Posterior vena cava (tissue), 2 donors: Measurements from ENCODE around the gene WDR13. TPM values are rescaled to one million over a fixed set of nuclear protein-coding genes. Genes with fewer than 3 reads are reported as not detected.
"Not testable (repeated sequence)": the region's sequence is repeated elsewhere in the genome, so short reads cannot be mapped to it uniquely, and the experiment has no call there.

Experiments used
- DNase-seq: peaks from one replicate; pipeline ENCODE4 v3.0.0-alpha.2; 2020; ENCODE audit warnings: low spot score
- intact Hi-C, 2 donors: fragments of 100-400 bp; cut with DNase I; formaldehyde crosslinking; loops; one replicate each; pipeline versions ENCODE4 v1.14.1 to v1.14.2; 2022 to 2023
- total RNA-seq, 2 donors: library from RNA; stranded (reverse); fragmentation: NEBNext Ultra II Directional; extraction: Animal tissue kit (Norgen Biotek cat#: 25700); gene quantifications; one replicate each; pipeline ENCODE4 v1.2.1, GENCODE V29; 2021
- donor health status: DM: yes; HTN: yes; CAD: no.
- donor health status: DM: yes; HTN: yes; CAD: no.

Gene WDR13
- total RNA-seq, 2 donors from 2014 or later: 83.5 to 87.4 TPM

- intact Hi-C loops: no loop called here
- DNase-seq: no peak
These were observed 39.0 kb downstream of the WDR13 start for GRCh38 chrX:48636301-48636700.

GRCh38 chrX:48636776-48637175, 39.5 kb downstream of the WDR13 start:
- no peak for DNase-seq
- intact Hi-C loops: no loop called here

GRCh38 chrX:48645669-48646068, 48.4 kb downstream of the WDR13 start:
- intact Hi-C loops: no loop called here
- no peak for DNase-seq

- intact Hi-C loops: no loop called here
- no peak for DNase-seq
These were observed 51.1 kb downstream of the WDR13 start for GRCh38 chrX:48648336-48648751.

GRCh38 chrX:48649102-48649501, 51.8 kb downstream of the WDR13 start:
- DNase-seq: no peak
- intact Hi-C loops: no loop called here

- intact Hi-C loops, DNase-seq: not testable (repeated sequence)
These were observed 54.8 kb downstream of the WDR13 start for GRCh38 chrX:48652055-48652579.

- intact Hi-C loops: not testable (repeated sequence)
These were observed 57.5 kb downstream of the WDR13 start for GRCh38 chrX:48654746-48655145.

More at GRCh38 chrX:48654746-48655145, 57.5 kb downstream of the WDR13 start:
- DNase-seq: peak; percentile 64

Other genes starting within 250 kb of the WDR13 start
- gene SSX3, start 240.8 kb upstream of the WDR13 start, total RNA-seq: not detected
- gene SSX4, start 214.0 kb upstream of the WDR13 start, total RNA-seq: not detected
- not detected for gene SSX4B, start 185.5 kb upstream of the WDR13 start, total RNA-seq
- 10 to 100 TPM in 1 of 2 donors, 1 to 10 TPM in 1; 9.2 to 11.2 TPM for gene SLC38A5, start 127.2 kb upstream of the WDR13 start, total RNA-seq
- gene FTSJ1, start 121.3 kb upstream of the WDR13 start, total RNA-seq: 10 to 100 TPM; 30.3 to 37.2 TPM
- 10 to 100 TPM in 1 of 2 donors, 1 to 10 TPM in 1; 8.7 to 12.1 TPM for gene PORCN, start 88.5 kb upstream of the WDR13 start, total RNA-seq
- 10 to 100 TPM; 15.0 to 22.1 TPM for gene EBP, start 75.7 kb upstream of the WDR13 start, total RNA-seq
- 10 to 100 TPM; 13.0 to 15.0 TPM for gene TBC1D25, start 57.8 kb upstream of the WDR13 start, total RNA-seq
- 100 to 1,000 TPM; 246 to 280 TPM for gene RBM3, start 23.0 kb upstream of the WDR13 start, total RNA-seq
- 10 to 100 TPM in 1 of 2 donors, 1 to 10 TPM in 1; 7.3 to 12.2 TPM for gene WAS, start 86.3 kb downstream of the WDR13 start, total RNA-seq
- 1 to 10 TPM; 3.8 to 4.5 TPM for gene SUV39H1, start 99.2 kb downstream of the WDR13 start, total RNA-seq
- gene GLOD5, start 164.3 kb downstream of the WDR13 start, total RNA-seq: not detected
- under 1 TPM in 1 of 2 donors, not detected in 1; 0.42 TPM for gene GATA1, start 189.1 kb downstream of the WDR13 start, total RNA-seq
- 10 to 100 TPM; 45.4 to 54.3 TPM for gene HDAC6, start 204.6 kb downstream of the WDR13 start, total RNA-seq
- not detected for gene ERAS, start 229.0 kb downstream of the WDR13 start, total RNA-seq
- gene PCSK1N, start 238.1 kb downstream of the WDR13 start, total RNA-seq: 1 to 10 TPM in 1 of 2 donors, under 1 TPM in 1; 0.52 to 2.4 TPM